Forelimb muscle (tissue), 1 donor: ENCODE results near the gene MTCL3.

Experiments
- DNase-seq: peaks from one replicate; pipeline ENCODE4 v3.0.0-alpha.2; 2013; ENCODE audit warnings: low read depth

The MTCL3 gene

DNA sequence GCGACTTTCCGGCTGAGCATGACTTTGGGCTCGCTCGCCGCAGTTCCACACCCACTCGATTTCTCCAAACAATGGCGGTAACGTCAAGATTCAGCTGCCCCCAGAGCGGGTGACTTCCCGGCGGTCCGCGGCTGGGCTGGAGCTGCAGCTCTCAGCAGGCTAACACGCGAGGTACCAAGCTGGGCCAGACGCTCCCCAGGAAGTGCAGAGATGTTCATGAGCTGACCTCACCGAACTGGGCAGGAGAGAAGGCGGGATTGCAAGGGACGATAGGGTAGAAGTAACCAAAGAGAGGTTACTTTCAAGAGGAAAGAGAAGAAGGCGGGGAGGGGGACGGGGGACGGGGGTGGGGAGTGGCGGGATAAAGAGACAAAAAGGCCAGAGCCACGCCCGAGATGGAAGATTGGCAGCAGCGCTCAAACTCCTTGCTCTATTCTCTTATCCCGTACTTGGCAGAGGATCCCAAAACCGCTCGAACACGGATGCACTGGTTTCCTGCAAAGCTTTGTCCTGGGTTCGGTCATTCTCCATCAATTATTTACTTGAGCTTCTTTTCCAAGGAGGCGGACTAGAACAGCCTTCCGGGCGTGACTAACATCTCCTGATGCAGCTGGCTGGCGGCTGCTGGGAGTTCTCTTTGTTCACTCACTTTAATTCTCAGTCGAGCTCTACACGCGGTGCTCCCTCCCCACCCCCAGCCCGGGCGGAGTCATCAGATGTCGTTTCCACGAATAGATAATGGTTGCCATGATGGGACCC, at the start of gene MTCL3:
TSS of gene MTCL3 (minus strand) at position 626 of the 759 bp plus-strand sequence.
- no peak for DNase-seq

DNA sequence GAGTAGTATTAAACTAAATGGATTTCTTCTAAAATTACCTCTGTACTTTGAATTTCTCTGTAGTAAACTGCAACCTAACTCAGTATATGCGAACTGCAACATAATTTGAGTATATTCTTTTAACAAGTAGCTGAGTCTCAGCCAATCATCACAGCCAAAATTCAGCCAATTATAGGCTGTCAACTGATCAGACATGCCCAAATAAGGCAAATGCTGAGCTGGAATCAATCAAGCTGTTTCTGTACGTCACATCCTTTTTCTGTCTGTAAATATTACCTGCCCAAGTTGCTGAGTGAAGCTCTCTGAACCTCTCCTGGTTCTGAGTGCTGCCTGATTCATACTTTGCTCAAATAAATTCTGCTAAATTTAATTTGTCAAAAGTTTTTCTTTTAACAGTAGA, 48.3 kb upstream of the MTCL3 start:
- DNase-seq: no peak

DNA sequence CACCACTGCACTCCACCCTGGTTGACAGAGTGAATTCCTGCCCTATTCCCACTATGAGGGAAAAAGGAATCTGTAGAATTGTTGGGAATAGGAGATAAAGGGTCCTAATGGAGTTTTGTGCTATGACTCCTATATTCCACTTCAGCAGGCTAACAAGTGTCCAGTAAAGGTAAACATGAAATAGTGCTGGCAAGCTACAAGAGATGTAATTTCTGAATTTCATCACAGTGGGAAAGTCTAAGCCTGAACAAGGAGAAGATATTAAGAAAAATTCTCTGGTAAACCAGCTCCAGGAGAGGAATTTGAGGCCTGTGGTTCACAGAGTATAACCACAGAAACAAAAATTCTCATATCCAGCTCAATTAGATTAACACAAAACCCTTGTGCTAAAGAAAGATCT, 47.5 kb upstream of the MTCL3 start:
- DNase-seq: no peak

DNA sequence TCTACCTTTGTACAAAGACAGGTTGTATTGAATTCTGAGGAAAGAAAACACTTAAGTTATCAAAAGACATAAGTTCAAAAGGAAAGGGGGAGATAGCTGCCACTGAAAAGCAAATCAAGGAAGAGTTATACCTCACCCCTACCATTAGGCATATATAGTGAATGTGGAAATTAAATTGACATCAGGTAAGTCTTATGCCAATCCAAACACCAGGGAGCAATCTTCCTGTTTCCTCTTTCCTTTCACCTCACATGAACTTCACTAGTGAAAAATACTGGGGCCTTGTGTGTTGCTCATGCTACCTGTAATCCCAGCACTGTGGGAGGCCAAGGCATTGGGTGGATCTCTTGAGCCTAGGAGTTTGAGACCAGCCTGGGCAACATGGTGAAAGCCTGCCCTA, 47.0 kb upstream of the MTCL3 start:
- no peak for DNase-seq

DNA sequence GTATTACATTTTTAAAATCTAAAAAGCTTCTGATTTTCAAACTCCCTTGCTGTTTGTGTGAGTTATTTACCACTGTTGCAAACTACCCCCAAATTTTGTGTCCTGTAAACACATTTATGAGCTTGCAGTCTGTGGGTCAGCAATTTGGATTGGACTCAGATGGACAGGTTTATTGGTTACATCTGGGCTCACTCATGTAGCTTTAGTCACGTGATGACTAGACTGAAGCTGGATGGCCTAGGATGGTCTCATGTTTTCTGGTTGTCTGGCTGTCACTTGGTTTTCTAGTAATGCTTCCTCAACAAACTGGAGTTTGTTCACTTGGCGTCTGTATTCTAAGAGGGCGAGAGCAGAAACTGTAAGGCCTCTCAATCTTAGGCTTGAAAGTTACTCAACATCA, 45.6 kb upstream of the MTCL3 start:
- DNase-seq: no peak

DNA sequence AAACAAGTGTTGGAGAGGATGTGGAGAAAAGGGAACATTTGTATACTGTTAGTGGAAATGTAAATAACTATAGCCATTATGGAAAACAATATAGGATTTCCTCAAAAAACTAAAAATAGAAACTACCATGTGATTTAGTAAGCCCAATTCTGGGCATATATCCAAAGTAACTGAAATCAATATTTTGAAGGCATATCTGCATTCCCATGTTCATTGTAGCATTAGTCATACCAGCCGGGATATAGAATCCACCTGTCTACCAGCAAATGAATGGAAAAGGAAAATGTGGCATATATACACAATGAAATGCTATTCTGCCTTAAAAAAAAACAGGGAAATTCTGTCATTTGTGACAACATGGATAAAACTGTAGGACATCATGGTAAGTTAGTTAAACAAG, 42.5 kb upstream of the MTCL3 start:
- no peak for DNase-seq

DNA sequence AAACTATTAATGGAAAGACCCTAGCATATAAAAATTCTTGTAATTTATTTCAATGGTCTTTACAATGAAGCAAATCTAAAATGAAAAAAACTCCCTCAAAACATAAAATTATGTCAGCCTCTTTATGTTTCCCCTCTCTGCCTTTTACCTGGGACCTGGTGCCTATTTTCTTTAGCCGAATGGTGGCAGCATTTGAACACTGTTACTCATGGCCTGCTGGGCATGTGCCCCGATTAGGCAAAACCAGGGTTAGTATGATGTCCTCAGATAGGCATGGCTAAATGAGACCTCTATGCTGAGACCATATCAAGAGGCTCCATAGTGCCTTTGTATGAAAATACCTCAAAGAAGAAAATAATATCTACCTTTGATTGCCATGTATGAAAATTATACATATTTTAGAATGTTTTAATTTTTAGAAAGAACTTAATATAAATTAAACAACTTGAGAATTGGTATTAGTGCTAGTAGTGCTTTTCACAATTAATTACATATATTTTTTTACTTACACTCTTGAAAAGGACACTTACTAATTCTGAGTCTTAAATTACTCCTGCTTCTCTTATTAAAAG, 35.4 kb upstream of the MTCL3 start:
- DNase-seq: no peak

DNA sequence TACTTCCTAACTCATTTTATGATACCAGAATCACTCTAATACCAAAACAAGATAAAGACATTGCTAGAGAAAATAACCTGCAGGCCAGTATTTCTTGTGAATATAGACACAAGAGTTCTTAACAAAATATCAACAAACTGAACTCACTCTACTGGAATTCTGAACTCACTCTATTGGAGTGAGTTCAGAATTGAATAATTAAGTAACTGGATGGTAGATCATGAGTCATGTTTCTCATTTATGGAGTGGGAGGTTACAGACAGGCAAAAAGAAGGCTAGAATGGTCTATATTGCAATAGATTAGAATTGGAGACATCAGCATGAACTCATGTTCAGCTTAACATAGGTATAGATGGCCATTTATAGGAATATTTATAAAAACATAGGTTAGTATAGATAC, 31.3 kb upstream of the MTCL3 start:
- DNase-seq: no peak

DNA sequence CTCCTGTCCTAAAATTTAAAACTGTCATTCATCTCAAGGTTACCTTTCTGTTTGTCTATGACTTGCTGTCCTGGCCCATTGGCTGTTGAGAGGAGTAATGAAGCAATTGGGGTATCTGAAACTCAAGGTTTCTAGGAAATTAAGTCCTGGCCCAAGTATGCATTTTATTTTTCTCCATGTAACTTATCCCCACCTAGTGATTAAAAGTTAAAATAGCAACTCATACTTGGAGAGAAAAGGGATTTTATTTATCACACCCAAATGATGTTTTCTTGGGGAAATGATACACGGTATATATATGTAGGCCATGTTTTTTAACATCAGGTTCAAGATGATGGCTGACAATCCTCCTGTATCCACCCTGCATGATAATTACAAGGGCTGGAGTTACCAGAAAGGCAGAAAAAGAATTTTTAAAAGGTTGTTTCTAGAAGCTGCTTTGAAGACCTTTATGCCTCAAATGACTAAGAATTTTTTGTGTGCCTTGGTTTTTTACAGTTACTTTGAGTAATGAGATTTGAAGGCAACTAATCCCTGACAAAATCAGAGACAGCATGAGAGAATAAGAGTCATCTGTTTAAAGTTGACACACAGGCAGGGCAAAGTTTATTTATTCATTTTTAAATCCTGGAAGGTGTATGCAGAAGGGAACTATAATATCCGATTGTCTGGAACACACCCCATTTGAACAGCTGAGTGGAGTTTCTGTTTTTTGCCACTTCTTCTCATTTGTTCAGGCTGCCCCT, 28.9 kb upstream of the MTCL3 start:
- DNase-seq: no peak

DNA sequence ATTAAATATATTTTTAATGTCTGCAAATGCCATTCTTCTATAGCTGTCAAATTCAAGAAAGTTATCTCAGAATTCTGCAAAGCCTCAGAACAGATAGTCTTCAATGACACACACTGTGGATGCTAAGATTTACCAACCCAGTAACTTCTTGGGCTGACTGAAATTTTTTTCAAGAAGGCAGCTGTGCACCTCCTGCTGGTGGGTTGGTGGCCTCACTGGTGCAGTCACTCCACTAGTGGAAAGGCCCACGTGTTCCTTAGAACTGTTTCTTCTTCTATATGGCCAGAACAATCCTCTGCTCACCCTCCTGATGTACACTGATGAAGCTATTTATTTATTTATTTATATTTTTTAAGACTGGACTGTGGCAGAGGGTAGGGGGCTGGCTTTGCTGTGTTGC, 28.1 kb upstream of the MTCL3 start:
- no peak for DNase-seq

DNA sequence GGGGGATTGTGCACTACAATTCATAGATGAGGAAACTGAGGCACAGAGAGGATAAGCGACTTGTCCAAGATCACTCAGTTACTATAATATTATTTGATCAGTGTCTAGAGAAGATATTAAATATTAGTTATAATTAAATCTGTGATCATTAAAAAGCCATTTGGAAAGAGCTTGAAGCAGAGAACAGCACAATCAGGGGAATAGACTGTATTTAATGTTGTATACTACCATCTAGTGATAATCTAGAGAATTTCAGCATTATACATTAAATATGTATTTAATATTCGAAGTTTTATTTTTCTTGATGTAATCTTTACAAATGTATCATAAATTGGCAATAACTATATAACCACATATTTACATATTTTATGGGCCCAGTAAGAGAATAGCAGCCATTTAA, 20.1 kb upstream of the MTCL3 start:
- no peak for DNase-seq

DNA sequence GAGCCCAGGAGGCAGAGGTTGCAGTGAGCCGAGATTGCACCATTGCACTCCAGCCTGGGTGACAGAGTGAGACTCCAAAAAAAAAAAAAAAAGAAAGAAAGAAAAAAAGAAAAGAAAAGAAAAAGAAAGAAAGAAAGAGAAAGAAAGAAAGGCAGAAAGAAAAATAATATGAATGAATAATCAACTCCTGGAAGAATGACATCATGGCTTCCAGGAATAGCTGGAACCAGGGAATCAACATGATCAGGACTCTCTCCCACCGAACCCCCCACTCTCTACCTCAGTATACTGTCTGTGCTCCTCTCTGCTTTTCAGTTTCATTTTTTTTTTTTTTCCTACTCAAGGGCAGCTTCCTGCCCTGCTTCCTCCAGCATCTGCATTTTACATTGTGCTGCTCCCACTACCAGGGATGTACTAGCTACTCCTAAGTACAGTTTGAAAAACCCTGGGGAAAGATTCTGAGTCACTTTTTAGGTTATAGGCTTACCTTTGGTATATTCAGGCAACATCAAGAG, 19.7 kb upstream of the MTCL3 start:
- no peak for DNase-seq

DNA sequence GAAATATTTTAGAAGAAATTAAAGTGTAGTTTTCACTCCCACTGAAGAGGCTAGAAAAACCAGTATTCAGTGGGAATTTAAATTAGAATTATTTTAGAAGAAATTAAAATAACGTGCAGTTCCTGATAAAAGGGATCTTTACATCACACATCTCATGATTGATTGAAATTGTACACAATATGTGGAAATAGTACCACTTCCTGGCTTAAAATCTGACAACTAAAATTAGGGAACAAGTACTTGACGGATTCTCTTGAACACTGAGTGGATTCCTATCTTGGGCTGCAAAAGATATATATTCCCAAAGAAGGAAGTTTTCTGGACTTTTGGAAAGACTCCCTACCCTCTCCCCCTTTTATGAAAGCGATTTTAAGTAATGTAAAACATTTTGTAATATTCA, 14.6 kb upstream of the MTCL3 start:
- no peak for DNase-seq

DNA sequence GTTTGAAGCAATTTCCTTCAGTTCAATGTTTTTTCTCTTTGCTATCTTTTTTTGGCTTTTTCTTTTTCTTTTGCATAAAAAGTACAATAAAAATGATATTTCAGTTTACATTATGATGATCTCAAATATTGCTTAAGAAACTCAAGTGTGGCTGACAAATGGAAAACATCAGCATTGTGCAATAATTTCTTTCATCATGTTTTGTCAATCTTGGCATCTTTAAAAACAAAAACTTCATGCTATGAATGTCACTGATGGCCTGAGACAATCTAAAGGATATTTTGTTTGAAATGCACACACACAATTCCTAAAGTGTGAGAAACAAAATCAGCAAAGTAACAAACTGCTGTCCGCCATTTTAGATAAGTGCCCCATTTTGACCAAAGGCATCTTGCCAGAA, 13.9 kb upstream of the MTCL3 start:
- no peak for DNase-seq

DNA sequence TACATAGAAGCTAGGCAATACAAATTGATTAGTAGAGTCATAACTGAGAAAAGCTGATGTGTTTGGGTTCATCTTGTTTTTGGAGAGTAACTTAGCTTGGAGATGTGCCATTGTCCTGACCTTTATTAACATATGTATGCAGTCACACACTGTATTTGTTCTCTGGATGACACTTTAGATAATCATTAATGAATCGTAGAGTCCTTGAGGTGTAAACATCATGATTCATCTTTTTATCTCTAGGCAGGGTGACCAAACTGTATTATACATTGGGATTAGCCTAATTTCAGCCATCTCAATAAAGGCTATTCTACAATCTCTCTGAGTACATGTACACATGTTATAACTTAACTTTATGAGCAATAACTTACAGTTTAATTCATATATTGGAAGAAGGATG, 3.6 kb upstream of the MTCL3 start:
- DNase-seq: no peak

DNA sequence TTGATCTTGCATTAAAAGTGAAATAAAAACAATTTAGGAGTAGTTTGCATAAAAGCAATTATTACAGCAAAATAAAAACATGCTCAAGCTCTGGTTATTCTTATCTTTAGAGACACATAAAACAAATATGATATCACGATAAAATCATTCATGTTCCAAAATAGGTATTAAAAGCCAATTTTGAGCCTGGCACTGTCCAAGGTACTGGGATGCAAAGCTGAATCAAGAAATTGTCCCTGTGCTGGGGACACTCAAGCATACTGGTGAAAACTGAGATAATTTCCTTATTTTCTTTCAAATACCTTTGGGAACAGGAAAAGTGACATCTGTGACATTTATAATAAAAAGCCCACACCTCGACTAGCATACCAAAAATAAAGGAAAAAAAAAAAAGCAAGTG, 931 bp upstream of the MTCL3 start:
- no peak for DNase-seq

DNA sequence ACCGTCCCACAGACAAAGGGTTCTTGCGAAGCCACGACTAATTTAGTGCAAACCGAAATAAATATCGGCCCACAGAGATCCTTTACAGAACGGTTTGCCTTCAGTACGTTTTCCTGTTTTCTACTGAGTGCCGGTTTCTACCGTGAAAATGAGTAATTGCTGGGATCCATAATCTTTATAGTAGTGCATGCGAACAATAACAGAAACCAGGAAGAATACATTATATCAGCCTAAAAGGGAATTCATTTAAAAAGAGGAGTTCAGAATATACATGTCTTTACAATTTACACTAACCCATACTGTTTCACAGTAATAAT, 292 bp upstream of the MTCL3 start:
- DNase-seq: no peak

DNA sequence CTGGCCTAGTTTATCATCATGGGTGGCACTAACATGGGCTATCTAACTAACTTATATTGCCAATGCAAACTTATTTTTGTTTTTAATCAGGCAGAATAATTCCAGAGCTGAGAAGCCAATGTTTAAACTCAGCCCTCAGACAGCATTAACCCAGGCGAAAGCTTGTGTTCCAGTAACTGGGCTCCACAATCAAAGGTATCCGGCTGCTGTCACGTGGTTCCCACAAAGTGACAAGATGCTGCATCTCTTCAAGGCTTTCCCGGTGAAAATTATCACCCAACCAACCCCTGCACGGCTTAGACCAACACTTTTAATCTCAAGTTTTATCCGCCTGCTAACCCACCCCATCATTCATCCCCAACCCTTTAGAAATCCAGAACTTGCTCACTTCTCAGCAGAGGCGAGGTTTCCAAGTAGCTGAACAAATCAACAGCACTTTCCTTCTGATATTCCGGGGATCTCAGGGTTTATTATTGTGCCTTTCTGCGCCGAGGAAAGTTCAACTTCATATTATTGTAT, 885 bp downstream of the MTCL3 start:
- DNase-seq: no peak

DNA sequence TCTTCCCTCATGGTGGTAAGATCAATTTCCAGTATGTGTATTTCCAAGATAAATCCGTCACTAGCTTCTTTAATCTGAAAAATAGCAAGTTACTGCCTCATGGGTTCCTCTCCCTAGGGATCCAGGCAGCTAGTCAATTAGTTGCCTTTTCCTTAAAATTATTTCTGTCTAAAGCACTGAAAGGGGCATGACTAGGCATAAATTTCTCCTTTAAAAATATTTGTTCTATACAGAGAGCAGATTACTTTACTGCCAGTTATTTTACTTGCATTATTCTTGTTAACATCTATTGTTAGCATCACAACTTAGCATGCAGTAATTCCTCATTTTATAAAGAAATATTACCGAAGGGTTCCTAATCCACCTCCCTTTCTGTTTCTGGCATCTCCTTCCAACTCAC, 1.4 kb downstream of the MTCL3 start:
- DNase-seq: no peak

DNA sequence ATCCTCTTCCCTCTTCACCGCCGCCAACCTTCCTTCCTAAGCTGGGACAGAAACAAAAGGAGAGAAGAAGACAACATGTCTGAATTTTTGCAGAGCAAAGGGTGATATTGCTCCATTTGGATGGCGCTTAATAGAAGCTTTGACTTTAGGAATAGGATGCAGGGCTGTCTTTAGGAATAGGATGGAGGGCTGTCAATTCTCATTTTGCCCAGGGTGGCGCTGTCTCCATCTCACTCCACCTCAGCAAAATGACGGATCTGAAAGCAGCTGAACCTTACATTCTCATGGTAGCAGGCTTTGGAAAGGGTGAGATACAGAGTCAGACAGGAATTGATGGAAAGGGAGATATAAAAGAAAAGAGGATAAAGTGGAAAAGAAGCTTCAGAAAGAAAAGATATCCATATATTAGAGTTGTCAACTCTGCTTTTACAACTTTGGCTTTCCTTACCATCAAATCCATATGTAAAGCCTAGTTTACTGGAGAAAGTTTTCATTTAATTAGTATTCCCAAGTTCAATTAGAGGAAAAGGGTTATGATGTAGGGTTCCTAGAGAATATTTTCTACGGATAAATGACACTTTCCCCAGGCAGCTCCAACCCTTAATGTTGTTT, 2.4 kb downstream of the MTCL3 start:
- DNase-seq: no peak

DNA sequence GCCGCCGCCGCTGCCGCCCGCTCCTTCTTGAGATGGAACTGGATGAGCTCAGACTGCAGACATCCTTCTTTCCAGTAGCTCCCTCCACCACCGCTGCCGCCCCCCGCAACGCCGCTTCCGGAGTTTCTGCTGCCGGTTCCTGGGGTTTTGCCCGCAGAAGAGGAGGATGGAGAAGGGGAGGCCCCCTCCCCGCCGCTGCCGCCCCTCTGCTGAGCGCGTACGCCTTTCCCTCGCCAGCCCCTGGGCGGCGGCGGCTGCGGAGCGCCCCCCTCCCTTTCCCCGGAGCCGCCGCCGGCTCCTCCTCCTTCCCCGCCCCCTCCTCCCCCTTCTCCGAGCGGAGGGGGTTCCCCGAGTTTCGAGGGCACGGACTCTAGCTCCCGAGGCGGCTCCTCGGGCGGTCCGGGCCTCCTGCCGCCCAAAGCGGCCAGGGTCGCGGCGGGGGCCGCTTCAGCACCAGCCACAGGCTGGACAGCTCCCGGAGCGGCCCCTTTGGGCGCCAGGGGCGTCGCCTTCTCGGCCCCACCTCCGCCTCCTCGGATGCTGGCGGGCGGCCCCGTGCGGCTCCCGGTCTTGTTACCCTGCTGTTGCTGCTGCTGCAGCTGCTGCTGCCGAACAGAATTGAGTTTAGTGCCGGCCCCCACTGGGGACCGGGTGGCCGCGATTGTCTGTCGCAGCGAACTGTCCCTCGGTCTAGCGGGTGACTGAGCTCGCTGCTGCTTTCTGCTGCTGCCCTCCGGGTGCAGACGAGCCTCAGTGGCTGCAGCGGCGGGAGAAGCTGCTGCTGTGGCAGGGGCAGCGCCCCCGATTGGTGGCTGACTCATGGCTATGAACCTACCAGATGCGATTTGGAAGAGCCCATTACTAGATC, 3.1 kb downstream of the MTCL3 start:
- no peak for DNase-seq
